ENCODE data around the gene HVCN1. TPM values are rescaled to one million over a fixed set of nuclear protein-coding genes. Genes with fewer than 3 reads are reported as not detected.
"Not testable (repeated sequence)": the region's sequence is repeated elsewhere in the genome, so short reads cannot be mapped to it uniquely, and the experiment has no call there.

Gene HVCN1
- total and polyA plus RNA-seq, 2 donors from 2014 or later, result 4.7 to 7.1 TPM

DNA sequence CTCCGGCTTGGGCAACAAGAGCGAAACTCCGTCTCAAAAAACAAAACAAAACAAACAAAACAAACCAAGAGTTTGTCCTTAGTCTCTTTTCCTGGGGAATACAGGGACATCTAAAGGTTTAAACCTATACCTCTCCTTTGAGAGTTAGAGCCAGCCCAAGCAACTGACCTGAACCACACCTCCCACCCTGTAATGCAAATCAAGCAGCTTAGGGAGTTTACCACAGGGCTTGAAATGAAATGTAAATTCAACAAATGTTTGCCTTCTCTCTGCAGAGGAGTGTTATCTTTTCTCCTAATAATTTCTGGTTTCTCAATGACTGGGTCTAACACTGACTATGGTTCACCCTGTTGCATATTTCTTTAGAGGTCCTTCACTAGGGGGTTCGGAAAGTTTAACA is 37.1 kb upstream of the HVCN1 start:
- Histone ChIP-seq H3K4me1 (ENCODE audit: control insufficient read depth in 2 of 3, insufficient read depth in 2 of 3, low read depth in 1 of 3, low read length in 3 of 3) (no peaks in the 10 kb centered on the region), H3K27ac (ENCODE audit: low read depth in 2 of 2, low read length in 2 of 2) (no peak overlapping the region), H3K9ac (ENCODE audit: low read length in 3 of 3) (no peak overlapping the region), H3K4me3 (ENCODE audit: low read length in 3 of 3) (no peak overlapping the region), H3K27me3 (ENCODE audit: control insufficient read depth, insufficient read depth, low read length) (no peaks in the 10 kb centered on the region), H3K9me3 (ENCODE audit: control insufficient read depth in 2 of 3, insufficient read depth in 1 of 3, low read length in 3 of 3) (no peaks in the 10 kb centered on the region), H3K36me3 (ENCODE audit: control insufficient read depth in 2 of 3, insufficient read depth in 3 of 3, low read length in 3 of 3) (peaks cover 11 to 59% (median 29%) of the 10 kb centered on the region in 3 donors)
- FAIRE-seq (no peak), DNase-seq (no peak)
- TF ChIP-seq, protein P1, sequence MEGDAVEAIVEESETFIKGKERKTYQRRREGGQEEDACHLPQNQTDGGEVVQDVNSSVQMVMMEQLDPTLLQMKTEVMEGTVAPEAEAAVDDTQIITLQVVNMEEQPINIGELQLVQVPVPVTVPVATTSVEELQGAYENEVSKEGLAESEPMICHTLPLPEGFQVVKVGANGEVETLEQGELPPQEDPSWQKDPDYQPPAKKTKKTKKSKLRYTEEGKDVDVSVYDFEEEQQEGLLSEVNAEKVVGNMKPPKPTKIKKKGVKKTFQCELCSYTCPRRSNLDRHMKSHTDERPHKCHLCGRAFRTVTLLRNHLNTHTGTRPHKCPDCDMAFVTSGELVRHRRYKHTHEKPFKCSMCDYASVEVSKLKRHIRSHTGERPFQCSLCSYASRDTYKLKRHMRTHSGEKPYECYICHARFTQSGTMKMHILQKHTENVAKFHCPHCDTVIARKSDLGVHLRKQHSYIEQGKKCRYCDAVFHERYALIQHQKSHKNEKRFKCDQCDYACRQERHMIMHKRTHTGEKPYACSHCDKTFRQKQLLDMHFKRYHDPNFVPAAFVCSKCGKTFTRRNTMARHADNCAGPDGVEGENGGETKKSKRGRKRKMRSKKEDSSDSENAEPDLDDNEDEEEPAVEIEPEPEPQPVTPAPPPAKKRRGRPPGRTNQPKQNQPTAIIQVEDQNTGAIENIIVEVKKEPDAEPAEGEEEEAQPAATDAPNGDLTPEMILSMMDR (IDR thresholded peaks at IDR 0.05; ENCODE audit: borderline replicate concordance, extremely low read depth, insufficient read depth), result no peak
- intact Hi-C loops (cut with DNase I), result no loop called here

DNA sequence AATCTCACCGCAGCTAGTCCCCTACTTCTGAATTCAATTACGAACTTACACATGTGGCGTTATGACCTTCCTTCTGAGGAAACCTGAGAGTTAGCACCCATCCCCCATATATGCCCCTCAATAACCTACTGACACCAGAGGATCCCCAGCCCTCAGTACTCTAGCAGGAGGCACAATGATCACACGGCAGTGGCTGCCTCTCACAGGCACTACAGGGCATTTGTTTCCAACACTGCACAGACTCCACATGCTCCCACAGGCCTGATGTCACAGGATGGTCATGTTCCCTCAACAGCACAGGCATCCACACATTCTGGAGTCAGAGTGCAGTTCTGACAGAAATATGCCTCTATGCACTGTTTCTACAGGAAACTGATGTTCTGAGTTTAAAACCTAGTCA is 36.4 kb upstream of the HVCN1 start:
- Histone ChIP-seq H3K27ac (ENCODE audit: low read depth in 2 of 2, low read length in 2 of 2) (no peak overlapping the region), H3K27me3 (ENCODE audit: control insufficient read depth, insufficient read depth, low read length) (no peaks in the 10 kb centered on the region), H3K4me3 (ENCODE audit: low read length in 3 of 3) (no peak overlapping the region), H3K9me3 (ENCODE audit: control insufficient read depth in 2 of 3, insufficient read depth in 1 of 3, low read length in 3 of 3) (no peaks in the 10 kb centered on the region), H3K4me1 (ENCODE audit: control insufficient read depth in 2 of 3, insufficient read depth in 2 of 3, low read depth in 1 of 3, low read length in 3 of 3) (no peaks in the 10 kb centered on the region), H3K9ac (ENCODE audit: low read length in 3 of 3) (no peak overlapping the region), H3K36me3 (ENCODE audit: control insufficient read depth in 2 of 3, insufficient read depth in 3 of 3, low read length in 3 of 3) (peaks cover 11 to 59% (median 34%) of the 10 kb centered on the region in 3 donors)
- DNase-seq (no peak), FAIRE-seq (no peak)
- intact Hi-C loops (cut with DNase I), result no loop called here
- TF ChIP-seq, protein P1 (IDR thresholded peaks at IDR 0.05; ENCODE audit: borderline replicate concordance, extremely low read depth, insufficient read depth), result no peak

DNA sequence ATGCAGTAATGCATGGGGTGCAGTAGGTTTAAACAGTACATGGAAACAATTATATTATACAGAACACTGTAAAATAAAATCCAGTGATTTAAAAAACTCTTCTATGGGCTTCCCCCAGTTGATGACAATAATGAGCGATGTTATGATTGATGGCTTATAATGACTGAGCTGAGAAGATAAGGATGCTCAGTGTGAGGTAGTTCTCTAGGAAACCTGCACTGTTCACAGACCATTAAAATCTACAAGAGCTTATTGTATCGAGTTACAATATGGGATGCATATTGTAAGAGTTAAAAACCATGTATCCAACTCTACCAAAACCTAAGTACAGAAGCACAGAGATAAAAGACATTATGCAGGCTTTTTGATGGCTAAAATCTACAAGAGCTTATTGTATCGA is 34.0 kb upstream of the HVCN1 start:
- DNase-seq; intact Hi-C loops (cut with DNase I); H3K9ac ChIP-seq (ENCODE audit: low read length in 3 of 3); H3K4me1 ChIP-seq (ENCODE audit: control insufficient read depth in 2 of 3, insufficient read depth in 2 of 3, low read depth in 1 of 3, low read length in 3 of 3); H3K27ac ChIP-seq (ENCODE audit: low read depth in 2 of 2, low read length in 2 of 2); FAIRE-seq; H3K4me3 ChIP-seq (ENCODE audit: low read length in 3 of 3); H3K9me3 ChIP-seq (ENCODE audit: control insufficient read depth in 2 of 3, insufficient read depth in 1 of 3, low read length in 3 of 3); H3K27me3 ChIP-seq (ENCODE audit: control insufficient read depth, insufficient read depth, low read length): not testable (repeated sequence)
- peaks cover 9 to 65% (median 42%) of the 10 kb centered on the region in 3 donors for H3K36me3 ChIP-seq (ENCODE audit: control insufficient read depth in 2 of 3, insufficient read depth in 3 of 3, low read length in 3 of 3)

DNA sequence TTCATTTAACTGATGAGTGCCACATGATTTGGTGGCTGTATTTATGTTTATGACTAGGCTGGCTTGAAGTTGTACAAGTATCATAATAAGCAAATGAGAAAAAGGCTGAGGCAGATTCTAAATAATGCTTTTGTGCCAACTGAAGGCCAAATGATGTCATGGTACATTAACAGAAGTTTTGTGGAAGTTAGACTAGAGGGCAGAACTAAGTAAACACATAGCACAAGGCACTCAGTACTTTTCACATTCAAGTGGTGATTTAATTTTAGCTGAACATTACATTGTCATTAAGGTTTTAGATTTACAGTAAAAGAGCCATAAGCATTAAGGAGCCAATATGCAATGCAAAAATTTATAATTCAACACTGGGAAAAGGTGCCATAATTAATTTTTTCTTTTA is 32.7 kb upstream of the HVCN1 start:
- no peak overlapping the region for H3K4me3 ChIP-seq (ENCODE audit: low read length in 3 of 3)
- TF ChIP-seq, protein P1 (IDR thresholded peaks at IDR 0.05; ENCODE audit: borderline replicate concordance, extremely low read depth, insufficient read depth), result no peak
- H3K9me3 ChIP-seq (ENCODE audit: control insufficient read depth in 2 of 3, insufficient read depth in 1 of 3, low read length in 3 of 3), result no peaks in the 10 kb centered on the region
- no peak for DNase-seq
- no peak overlapping the region for H3K9ac ChIP-seq (ENCODE audit: low read length in 3 of 3)
- no peaks in the 10 kb centered on the region for H3K4me1 ChIP-seq (ENCODE audit: control insufficient read depth in 2 of 3, insufficient read depth in 2 of 3, low read depth in 1 of 3, low read length in 3 of 3)
- H3K36me3 ChIP-seq (ENCODE audit: control insufficient read depth in 2 of 3, insufficient read depth in 3 of 3, low read length in 3 of 3), result peaks cover 7 to 68% (median 43%) of the 10 kb centered on the region in 3 donors
- H3K27me3 ChIP-seq (ENCODE audit: control insufficient read depth, insufficient read depth, low read length), result no peaks in the 10 kb centered on the region
- FAIRE-seq, result no peak
- intact Hi-C loops (cut with DNase I), result no loop called here
- no peak overlapping the region for H3K27ac ChIP-seq (ENCODE audit: low read depth in 2 of 2, low read length in 2 of 2)

Measured in kidney (tissue), 14 donors.